ENCODE measurements around the gene FEN1. TPM values are rescaled to one million over a fixed set of nuclear protein-coding genes. Genes with fewer than 3 reads are reported as not detected.

The FEN1 gene
- polyA plus RNA-seq, 4 donors, result 34.4 to 41.0 (median 38.8) TPM

DNA sequence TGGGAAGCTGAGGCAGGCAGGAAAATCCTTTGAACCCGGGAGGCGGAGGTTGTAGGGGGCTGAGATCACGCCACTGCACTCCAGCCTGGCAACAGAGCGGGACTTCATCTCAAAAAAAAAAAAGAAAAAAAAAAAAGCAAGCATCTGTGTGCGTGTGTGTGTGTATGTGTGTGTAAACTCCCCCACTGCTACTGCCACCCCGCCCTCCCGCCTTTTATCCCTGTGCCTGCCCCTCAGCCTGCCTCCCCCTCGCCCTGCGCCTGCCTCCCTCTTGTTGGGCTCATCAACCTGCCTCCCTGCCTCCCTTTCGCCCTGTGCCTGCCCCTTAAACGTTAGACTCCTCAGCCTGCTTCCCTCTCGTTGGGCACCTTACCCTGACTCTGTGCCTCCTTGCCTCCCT is 18.3 kb upstream of the FEN1 start:
- DNase-seq (ENCODE audit: low read depth in 4 of 4, low spot score in 3 of 4), result no peak

DNA sequence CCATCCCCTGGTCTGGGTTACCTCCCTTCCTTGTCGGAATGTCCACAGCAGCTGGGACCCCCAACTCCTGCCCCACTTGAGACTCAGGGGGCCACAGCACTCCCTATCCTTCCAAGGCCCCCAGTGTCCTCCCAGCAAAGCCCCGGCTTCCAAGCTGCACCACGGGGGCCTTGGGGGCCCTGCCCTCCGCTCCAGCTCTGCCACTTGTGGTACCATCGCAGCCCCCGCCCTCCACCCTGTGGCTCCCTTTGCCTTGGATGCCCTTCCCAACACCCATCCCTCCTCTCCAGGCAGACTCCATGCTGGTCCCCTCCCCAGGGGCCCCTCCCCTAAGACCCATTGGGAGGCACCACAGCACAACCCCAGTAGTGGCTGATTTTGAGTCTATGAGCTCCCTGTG is 17.6 kb upstream of the FEN1 start:
- DNase-seq (ENCODE audit: low read depth in 4 of 4, low spot score in 3 of 4), result no peak

DNA sequence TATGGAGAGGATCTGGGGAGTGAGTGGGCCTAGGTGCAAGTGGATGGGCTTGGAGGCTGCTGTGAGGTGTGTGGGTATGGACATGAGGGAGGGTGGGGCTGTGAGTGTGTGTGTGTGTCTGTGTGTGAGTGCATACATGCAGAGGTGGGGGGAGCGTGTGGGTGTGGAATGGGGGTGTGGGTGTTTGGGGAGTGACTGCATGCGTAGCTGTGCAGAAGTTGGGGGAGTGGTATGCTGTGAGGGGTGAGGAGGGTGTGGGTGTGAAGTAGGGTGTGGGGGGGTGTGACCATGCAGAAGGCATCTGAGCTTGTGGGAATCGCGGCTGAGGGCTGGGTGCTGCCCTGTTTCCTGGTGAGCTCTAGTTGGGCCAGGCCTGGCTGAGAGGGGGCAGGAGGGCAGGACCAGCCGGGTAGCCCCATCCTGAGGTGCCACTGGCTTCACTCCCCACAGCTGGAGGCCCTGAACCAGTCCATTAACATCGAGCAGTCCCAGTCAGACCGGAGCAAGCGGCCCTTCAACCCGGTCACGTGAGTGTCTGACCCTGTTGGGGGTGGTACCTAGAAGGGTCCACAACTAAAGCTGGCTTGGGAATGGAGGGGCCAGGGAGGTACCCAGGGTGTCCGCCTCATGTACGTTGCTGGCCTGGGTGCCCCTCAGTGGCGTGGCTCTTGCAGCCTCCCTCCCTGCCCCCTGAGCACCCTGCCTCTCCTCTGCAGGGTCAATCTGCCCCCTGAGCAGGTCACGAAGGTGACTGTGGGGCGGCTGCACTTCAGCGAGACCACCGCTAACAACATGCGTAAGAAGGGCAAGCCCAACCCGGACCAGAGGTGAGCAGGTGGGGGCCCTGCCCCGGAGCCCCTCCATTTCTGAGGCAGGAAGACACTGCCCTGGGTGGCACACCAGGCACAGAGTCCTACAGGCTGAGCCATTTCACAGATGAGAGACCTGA is 16.8 kb upstream of the FEN1 start:
- no peak for DNase-seq (ENCODE audit: low read depth in 4 of 4, low spot score in 3 of 4)

DNA sequence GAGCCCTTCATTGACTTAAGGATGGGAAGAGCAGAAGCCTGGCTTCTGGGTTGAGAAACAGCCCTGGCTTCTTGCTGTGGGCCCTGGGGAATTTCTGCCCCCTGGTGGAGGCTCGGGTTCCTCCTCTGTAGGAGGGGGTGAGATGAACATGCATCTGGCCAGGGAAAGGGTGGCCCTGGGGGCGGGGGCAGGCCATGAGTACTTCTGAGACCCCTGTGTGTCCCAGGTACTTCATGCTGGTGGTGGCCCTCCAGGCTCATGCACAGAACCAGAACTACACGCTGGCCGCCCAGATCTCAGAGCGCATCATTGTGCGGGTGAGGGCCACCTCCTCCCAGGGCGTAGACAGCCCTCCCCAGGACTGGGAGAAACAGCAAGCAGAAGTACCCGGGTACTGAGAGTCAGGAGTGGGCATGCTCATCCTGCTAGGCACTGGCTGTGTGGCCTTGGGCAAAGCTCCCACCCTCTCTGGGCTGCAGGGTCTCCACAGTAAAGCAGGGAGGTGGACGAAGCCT is 16.1 kb upstream of the FEN1 start:
- no peak for DNase-seq (ENCODE audit: low read depth in 4 of 4, low spot score in 3 of 4)

DNA sequence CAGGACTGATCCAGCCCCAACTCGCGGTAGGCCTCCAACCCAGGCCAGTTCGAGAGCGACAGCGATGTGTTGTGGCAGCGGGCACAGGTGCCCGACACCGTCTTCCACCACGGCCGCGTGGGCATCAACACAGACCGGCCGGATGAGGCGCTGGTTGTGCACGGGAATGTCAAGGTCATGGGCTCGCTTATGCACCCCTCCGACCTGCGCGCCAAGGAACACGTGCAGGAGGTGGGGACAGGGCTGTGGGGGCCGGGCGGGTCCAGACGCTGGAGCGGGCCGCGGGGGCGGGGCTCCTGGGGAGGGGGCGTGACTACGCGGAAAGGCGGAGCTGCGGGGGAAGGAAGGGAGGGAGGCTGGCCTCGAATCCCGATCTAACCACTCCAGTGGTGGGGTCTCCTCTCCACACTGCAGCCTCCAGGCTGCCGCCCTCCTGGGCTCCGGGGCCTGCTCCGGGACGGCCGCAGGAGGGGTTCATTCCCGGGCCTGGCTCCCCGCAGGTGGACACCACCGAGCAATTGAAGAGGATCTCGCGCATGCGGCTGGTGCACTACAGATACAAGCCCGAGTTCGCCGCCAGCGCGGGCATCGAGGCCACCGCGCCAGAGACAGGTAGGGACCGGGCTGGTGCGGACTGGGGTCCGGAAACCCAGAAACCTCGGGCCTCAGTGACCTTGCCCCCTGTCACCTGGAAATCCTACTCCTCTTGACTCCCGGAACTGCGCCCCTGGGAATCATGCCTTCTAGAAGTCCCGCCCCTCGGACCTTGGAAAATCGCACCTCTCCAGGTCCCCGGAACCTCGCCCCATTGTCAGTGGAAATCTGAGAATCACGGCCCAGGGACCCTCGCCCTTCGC is 15.2 kb upstream of the FEN1 start:
- DNase-seq (ENCODE audit: low read depth in 4 of 4, low spot score in 3 of 4), result no peak

DNA sequence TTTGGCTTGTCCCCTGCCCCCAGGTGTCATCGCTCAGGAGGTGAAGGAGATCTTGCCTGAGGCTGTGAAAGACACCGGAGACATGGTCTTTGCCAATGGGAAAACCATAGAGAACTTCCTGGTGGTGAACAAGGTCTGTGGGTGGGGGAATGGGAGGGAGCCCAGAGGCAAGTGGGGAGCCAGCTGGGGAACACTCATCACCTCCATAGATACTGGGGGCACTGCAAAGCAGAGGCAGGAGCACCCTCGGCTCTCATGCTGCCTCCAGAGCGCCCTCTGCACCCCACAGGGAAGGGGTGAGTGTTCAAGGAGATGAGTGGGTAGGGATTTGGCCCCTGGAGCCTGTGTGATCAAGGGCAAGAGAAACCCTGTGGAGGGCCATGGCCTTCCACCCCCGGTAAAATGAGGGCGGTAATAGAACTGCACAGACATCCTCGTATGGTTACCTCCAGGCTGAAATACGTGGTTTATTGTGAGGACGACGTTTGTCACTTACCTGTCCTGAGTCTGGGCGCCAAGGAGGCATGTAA is 14.3 kb upstream of the FEN1 start:
- DNase-seq (ENCODE audit: low read depth in 4 of 4, low spot score in 3 of 4), result no peak

DNA sequence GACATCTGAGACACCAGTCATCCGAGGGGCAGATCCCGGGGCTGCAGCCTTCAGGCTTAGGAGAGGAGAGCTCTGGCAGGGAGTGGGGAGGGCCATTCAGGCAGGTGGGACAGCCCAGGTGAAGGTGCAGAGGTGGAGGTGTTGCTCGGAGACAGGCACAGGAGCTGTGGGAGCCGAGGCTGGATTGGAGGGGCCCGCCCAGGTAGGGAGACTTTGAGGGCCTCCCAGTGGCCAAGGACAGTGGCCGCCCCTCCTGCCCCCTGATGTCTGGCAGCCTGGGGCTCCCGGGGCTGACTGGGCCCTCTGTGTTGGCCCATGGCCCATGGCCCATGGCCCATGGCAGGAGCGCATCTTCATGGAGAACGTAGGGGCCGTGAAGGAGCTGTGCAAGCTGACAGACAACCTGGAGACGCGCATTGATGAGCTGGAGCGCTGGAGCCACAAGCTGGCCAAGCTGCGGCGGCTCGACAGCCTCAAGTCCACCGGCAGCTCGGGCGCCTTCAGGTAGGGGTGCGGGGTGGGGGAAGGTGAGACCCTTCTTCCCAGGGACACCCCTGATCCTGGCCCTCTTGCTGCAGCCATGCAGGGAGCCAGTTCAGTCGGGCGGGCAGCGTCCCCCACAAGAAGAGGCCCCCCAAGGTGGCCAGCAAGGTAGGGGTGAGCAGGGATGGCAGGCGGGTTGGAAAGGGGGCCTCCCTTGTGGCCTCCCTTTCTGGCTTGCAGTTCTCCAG is 13.6 kb upstream of the FEN1 start:
- DNase-seq (ENCODE audit: low read depth in 4 of 4, low spot score in 3 of 4), result no peak

DNA sequence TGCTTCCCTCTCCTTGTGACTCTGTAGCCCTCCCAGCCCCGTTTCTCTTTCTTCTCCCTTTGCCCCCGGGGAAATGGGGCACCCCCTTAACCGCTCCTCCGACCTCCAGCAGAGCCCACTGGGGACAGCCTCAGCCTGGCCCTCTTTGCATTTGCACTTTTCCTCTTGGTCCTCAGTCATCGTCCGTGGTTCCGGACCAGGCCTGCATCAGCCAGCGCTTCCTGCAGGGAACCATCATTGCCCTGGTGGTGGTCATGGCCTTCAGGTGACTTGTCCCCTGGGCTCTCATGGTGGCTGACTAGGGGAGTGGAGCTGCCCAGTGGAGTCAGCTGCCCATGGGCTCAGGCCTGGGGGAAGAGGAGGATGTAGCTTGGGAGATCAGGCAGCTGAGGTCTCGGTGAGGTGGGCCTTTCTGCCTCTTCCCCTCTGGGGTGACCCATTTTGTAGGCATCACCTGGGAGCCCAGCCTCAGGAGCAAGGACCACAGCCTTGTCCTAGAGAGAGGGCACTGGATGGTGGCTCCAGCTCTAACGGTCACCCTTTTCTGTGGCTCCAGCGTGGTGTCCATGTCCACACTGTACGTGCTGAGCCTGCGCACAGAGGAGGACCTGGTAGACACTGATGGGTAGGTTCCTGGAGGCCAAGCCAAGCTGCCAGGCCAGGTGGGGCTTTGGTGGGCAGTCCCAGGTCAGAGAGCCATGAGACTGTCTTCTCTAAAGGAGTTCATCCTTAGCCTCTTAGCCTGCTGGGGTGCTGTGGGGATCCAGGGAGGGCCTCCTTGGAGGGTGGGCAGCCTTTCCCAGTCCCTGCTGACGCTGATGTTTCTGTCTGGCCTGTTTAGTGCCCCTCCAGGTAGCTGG is 12.8 kb upstream of the FEN1 start:
- DNase-seq (ENCODE audit: low read depth in 4 of 4, low spot score in 3 of 4), result no peak

DNA sequence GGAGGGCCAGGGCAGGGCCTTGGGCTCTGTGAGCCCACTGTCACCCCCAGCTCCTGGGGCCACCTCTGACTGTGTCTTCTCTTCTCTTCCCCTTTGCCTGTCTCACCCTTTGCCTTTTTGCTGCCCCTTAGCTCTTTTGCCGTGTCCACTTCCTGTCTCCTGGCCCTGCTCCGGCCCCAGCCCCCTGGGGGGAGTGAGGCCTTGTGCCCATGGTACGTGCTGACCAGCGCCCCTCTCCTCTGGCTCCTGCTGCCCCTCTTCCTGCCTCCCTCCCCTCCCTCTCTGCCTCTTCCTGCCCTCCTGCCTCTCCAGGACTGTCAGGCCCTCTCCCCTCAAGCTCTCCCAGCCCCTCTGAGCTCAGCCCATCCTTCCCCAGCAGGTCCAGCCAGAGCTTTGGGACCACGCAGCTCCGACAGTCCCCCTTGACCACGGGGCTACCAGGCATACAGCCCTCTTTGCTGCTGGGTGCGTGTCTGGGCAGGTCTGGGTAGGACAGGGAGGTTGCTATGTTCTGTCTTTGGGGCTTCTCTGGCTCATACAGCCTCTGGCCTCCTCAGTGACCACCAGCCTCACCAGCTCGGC is 12.0 kb upstream of the FEN1 start:
- no peak for DNase-seq (ENCODE audit: low read depth in 4 of 4, low spot score in 3 of 4)

DNA sequence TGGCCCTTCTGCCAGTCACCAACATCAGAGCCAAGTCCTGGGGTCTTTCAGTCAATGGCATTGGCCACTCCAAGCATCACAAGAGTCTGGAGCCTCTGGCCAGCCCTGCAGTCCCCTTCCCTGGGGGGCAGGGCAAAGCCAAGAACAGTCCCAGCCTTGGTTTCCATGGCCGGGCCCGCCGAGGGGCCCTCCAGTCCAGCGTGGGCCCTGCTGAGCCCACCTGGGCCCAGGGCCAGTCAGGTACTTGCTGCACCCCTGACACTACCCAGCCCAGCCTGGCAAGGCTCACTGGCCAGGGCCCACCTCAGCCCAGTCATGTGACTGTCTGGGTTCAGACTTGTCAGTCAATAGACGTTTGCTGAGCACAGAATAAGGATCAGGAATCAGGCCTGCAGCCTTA is 11.1 kb upstream of the FEN1 start:
- no peak for DNase-seq (ENCODE audit: low read depth in 4 of 4, low spot score in 3 of 4)

DNA sequence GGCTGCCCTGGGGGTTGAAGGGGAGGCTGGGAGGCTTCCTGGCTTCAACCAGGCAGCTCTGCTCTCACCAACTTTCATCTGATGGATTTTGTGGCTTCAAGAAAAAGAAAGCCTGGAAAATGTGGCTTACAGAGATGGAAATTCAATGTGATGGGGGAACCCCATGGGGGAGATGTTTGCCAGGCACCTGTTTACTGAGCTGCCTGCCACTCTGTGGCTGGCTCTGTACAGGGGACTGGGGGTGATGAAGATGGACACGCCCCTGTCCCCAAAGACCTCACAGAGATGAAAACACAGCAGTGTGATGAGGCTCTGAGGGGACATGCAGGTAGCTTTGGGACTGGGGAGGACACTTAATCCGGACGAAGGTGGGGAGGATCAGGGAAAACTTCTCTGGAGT is 10.4 kb upstream of the FEN1 start:
- no peak for DNase-seq (ENCODE audit: low read depth in 4 of 4, low spot score in 3 of 4)

DNA sequence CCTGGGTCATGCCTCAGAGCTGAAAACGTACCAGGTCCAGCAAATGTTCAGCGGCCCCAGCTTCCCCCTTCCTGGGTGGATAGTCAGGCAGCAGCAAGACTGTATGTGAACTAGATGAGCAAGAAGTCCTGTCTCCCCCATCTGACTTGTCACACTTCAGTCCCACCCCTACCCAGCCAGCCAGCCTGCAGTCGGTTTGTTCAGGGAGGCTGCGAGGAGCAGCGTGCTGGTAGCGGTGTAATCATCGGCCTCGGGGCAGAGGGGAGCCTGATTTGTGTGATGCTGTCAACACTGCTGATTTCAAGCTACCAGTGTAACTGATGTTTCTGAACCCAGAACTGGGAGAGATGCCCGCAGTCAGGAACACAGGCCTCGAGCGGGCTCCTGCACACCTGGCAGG is 9.9 kb upstream of the FEN1 start:
- no peak for DNase-seq (ENCODE audit: low read depth in 4 of 4, low spot score in 3 of 4)

DNA sequence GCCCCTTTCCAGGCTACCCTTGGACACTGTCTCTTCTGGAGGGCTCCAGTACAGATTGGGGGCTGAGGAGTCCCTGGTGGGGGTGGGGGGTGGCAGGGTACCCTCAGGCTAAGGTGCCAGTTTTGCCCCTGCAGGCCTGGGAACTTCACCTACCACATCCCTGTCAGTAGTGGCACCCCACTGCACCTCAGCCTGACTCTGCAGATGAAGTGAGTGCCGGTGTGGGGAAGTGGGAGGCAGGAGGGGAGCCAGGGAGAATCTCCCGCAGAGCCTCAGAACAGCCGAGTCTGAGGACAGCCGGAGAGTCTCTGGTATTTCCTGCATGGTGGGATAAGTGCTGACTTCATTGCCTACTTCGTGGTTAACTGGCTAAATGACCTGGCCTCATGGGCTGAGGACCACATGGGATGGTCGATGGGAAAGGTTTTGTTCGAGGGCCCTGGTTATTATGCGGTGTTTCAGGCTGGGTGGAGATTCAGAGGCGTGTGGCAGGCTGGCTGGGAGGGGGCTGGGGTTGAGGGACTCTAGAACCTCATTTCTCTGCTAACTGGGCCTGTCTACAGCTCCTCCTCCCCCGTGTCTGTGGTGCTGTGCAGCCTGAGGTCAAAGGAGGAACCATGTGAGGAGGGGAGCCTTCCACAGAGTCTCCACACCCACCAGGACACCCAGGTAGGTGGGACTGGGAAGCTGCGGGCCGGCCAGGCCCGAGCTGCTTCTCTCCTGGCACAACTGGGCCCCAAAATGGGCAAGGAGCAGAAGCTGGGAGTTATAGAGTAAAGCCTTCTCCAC is 8.8 kb upstream of the FEN1 start:
- DNase-seq (ENCODE audit: low read depth in 4 of 4, low spot score in 3 of 4), result no peak

DNA sequence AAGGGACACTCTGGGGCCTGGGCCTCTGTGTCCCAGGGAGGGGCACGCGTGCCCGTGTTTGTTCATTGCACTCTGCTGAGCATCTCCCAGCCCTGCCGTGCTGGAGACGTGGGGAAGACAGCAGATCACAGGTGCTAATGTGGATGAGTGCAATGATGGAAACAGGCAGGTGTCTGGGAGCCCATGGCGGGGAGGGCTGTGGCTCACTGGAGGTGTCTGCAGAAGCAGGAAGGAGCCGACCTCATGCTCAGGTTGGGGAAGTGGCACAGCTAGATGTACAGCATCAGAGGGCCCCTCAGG is 8.3 kb upstream of the FEN1 start:
- no peak for DNase-seq (ENCODE audit: low read depth in 4 of 4, low spot score in 3 of 4)

DNA sequence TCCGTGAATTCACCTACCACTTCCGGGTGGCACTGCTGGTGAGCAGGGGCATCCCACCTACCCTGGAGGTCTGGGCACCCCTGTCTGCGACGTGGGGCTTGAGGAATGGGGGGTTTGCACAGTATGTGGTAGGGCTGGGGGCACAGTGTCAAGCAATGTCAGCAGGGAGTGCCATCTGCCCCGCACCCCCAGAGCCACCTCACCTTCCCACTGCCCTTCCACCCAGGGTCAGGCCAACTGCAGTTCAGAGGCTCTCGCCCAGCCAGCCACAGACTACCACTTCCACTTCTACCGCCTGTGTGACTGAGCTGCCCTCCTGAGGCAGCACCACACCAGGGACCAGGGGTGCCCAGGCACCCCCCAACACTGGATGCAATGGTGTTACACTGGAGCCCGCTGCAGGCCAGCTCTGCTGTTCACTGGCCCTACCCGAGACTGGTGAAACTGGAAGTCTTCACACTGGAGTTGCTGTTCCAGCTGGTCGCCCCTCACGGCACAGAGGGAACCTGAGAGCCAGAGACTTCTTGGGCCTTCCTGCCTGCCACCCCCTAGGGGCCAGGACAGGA is 6.8 kb upstream of the FEN1 start:
- DNase-seq (ENCODE audit: low read depth in 4 of 4, low spot score in 3 of 4), result no peak

DNA sequence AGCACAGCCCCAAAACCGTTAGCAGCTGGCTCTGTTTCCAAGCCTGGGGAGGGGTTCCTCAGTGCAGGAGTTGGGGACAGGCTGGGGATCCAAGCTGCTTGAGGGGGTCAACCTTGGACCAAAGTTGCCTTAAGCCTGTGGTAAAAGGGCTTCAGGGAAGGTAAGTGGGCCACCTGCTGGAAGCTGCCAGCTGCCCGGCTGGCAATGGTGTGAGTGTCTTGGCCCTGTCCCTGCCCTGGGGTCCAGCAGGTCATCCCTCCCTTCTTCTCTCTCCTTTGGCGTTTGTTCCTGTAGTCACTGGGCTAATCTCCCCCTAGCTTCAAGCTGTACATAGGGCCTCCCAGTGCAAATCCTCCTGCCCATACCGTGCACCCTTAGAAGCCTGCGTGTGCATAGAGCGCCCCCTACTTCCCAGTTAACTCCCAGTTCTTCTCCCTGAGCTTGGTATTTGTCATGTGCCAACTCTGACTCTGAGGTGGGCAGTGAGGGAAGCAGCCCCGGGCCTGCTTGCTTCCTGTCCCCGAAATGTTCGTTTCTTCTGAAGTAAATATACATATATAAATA is 4.7 kb upstream of the FEN1 start:
- DNase-seq (ENCODE audit: low read depth in 4 of 4, low spot score in 3 of 4), result no peak

DNA sequence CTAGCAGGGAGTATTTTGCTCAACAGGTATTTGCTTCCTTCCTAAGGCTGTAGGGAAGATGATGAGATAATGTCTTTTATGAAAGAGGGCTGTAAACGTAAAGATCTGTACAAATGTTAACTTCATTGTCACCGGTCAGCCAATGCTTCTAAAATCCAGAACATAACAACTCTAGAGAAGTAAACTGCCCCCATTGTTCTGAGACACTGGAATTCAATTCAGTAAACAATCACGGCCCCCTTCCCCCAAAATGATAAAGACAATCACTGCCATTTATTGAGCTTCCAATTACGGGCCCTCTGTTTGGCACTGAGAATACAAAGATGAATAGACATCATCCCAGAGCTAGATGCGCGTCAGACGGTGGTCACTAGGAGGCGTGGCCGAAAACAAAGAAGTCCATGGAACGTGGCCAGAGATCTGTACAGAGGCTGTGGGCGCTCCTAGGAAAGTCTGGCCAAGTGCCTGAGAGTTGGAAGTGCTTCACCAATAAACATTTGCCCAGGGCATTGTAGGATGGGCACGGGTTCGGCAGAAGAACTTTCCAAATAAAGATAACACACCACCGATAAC is 888 bp upstream of the FEN1 start:
- DNase-seq (ENCODE audit: low read depth in 4 of 4, low spot score in 3 of 4), result peak in 2 of 4 donors; percentile 68 to 80
